Calu3 (cell line): ENCODE data around the gene KRT33B. TPM values are rescaled to one million over a fixed set of nuclear protein-coding genes. Genes with fewer than 3 reads are reported as not detected.
A peak's percentile ranks its signal among the peaks of the same experiment; 100 is the strongest.

Experiments
- Bru-seq: library from RNA; stranded (reverse); fragments of 400-500 nt; gene quantifications from one replicate; lab custom pipeline; 2021; lab: Mats Ljungman, UMichigan
- BruChase-seq, 2 experiments: library from RNA; stranded (reverse); fragments of 400-500 nt; gene quantifications; one replicate each; lab custom pipeline; 2021; lab: Mats Ljungman, UMichigan
- BruUV-seq: library from RNA; stranded (reverse); fragments of 400-500 nt; replicated peaks from 2 replicates; lab custom pipeline; 2021; lab: Mats Ljungman, UMichigan
- CTCF ChIA-PET: fragments of 300-600 bp; sonication (Branson Sonifier 250); formaldehyde crosslinking; loops from one replicate; lab custom pipeline; 2022; ENCODE audit warnings: antibody characterized with exemption; lab: Charles Lee
- DNase-seq: peaks from one replicate; pipeline ENCODE4 v3.0.0; 2022
- H3K27ac Mint-ChIP-seq: one replicate; pipeline ENCODE4 v1.8.0; 2022; ENCODE audit warnings: mixed read lengths; ENCODE audit not compliant: unreplicated experiment
- H3K27me3 Mint-ChIP-seq: one replicate; pipeline ENCODE4 v1.8.0; 2022; ENCODE audit warnings: mixed read lengths; ENCODE audit not compliant: unreplicated experiment
- H3K36me3 Mint-ChIP-seq: one replicate; pipeline ENCODE4 v1.8.0; 2022; ENCODE audit warnings: mild to moderate bottlenecking, moderate library complexity, mixed read lengths; ENCODE audit not compliant: insufficient read depth, unreplicated experiment
- H3K4me1 Mint-ChIP-seq: one replicate; pipeline ENCODE4 v1.8.0; 2022; ENCODE audit warnings: mild to moderate bottlenecking, low read depth, mixed read lengths; ENCODE audit not compliant: unreplicated experiment
- H3K4me3 Mint-ChIP-seq: one replicate; pipeline ENCODE4 v1.8.0; 2022; ENCODE audit warnings: mild to moderate bottlenecking, low read depth, moderate library complexity, mixed read lengths; ENCODE audit not compliant: unreplicated experiment
- H3K9me3 Mint-ChIP-seq: one replicate; pipeline ENCODE4 v1.8.0; 2022; ENCODE audit warnings: low read depth, mixed read lengths; ENCODE audit not compliant: unreplicated experiment
- intact Hi-C: fragments of 100-400 bp; cut with micrococcal nuclease; formaldehyde crosslinking; loops from one replicate; pipeline ENCODE4 v1.10.0; 2022; ENCODE audit not compliant: unreplicated experiment
- long read RNA-seq: library from polyadenylated mRNA; stranded (forward); transcript quantifications from one replicate; pipeline ENCODE4 v2.0.0, GENCODE V29; 2022
- total RNA-seq: library from RNA; stranded (reverse); gene quantifications from 2 replicates; pipeline ENCODE4 v1.2.3, GENCODE V29; 2022
- TF ChIP-seq, protein P1 (sequence below): fragments of 200-600 bp; IDR thresholded peaks from one replicate; pipeline ENCODE4 v1.8.0; 2022; ENCODE audit warnings: antibody characterized with exemption; ENCODE audit not compliant: unreplicated experiment

KRT33B gene
- total RNA-seq (not detected in 2 replicates), Bru-seq, nascent RNA (percentile 6 among the genes with signal in this experiment), BruChase-seq, experiment 1, labeled RNA remaining after a 6-hour chase (not detected), BruChase-seq, experiment 2, labeled RNA remaining after a 2-hour chase (not detected)
- long read RNA-seq: 0 reads

DNA sequence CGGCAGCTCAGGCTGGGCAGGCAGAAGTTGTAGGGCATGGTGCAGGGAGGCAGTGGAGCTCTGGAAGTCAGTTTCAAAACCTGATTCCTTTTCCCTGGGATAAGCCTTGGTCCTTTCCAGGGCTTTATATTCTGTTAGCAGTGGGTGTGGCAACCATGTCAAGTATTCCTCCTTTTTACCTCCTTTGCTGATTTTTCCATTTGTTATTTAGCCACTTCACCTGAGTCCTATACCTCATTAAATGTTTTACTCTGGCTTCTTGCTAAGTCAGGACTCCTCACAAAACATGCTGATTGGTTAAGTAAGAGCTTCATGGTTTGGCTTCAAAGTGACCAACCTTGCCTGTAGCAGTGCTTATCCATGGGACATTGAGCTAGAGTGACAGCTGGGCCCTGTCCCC is at the start of gene KRT33B:
KRT33B (minus strand) TSS at position 101 of the 400 bp plus-strand sequence; CDS start at position 38, 63 bp downstream.
- Mint-ChIP-seq H3K9me3 (peaks cover 6% of the 10 kb centered on the region), H3K27ac (no peak within 1 kb of the TSS), H3K4me1 (no peaks in the 10 kb centered on the region), H3K36me3 (no peaks in the 10 kb centered on the region), H3K27me3 (no peaks in the 10 kb centered on the region), H3K4me3 (no peak within 1 kb of the TSS)
- intact Hi-C loops: no loop called here
- TF ChIP-seq, protein P1, sequence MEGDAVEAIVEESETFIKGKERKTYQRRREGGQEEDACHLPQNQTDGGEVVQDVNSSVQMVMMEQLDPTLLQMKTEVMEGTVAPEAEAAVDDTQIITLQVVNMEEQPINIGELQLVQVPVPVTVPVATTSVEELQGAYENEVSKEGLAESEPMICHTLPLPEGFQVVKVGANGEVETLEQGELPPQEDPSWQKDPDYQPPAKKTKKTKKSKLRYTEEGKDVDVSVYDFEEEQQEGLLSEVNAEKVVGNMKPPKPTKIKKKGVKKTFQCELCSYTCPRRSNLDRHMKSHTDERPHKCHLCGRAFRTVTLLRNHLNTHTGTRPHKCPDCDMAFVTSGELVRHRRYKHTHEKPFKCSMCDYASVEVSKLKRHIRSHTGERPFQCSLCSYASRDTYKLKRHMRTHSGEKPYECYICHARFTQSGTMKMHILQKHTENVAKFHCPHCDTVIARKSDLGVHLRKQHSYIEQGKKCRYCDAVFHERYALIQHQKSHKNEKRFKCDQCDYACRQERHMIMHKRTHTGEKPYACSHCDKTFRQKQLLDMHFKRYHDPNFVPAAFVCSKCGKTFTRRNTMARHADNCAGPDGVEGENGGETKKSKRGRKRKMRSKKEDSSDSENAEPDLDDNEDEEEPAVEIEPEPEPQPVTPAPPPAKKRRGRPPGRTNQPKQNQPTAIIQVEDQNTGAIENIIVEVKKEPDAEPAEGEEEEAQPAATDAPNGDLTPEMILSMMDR: no peak
- CTCF ChIA-PET: interaction anchor here (1.0 to 1.1 kb wide), 2 partner anchors 9 to 20 kb away, joined by 3 to 5 read pairs; no protein-coding TSS in a partner anchor
- no peak for DNase-seq
- no TSS peak for BruUV-seq

DNA sequence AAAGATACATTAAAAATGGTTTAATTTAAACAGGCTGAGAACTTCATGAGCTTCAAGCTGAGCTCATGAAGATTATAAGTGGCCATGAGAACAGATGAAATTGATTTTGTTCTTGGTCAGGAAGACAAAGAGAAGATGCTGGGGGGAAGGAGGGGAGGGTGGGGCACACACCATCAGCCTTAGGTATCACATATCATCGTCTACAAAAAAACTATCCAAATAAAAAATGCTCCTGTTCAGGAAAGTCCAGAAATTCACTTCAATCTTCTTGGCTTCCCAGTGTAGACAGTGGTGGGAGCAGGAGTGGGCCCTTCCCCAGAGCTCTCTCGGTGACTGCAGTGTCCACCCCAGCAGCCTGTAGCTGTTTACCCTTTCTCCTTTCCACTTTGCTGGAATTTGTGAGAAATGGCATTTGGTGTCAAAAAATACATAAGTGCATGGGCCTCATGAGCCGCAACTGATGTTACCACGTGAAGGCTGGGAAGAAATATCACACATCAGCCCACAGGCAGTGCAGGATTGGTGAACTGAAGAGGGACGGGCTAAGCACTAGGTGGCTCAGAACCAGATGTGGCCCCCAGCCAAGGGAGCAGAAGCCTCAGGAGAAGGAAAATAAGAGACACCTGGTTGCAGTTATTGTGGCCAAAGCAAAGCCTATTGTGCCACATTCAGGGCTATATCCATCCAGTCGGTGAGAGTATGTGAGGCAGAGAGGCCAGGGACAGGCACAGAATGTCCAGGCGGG is 48.7 kb upstream of the KRT33B start:
- DNase-seq: no peak
- peak overlapping the region; percentile 84 for H3K27ac Mint-ChIP-seq
- BruUV-seq: no TSS peak
- CTCF ChIA-PET: interaction anchor here (0.5 to 2.4 kb wide), 28 partner anchors 10 to 1707 kb away, joined by 3 to 38 read pairs (median 4); partner anchors contain the start of gene BRCA1
- H3K27me3 Mint-ChIP-seq: no peaks in the 10 kb centered on the region
- peak overlapping the region; percentile 29 for H3K4me3 Mint-ChIP-seq
- TF ChIP-seq, protein P1: no peak
- H3K36me3 Mint-ChIP-seq: peaks cover 10% of the 10 kb centered on the region
- H3K9me3 Mint-ChIP-seq: no peaks in the 10 kb centered on the region
- peaks cover 67% of the 10 kb centered on the region for H3K4me1 Mint-ChIP-seq
- intact Hi-C loops: loop anchor here (5.0 to 10.0 kb wide), 3 partner anchors 77 to 247 kb away; no protein-coding TSS in a partner anchor

DNA sequence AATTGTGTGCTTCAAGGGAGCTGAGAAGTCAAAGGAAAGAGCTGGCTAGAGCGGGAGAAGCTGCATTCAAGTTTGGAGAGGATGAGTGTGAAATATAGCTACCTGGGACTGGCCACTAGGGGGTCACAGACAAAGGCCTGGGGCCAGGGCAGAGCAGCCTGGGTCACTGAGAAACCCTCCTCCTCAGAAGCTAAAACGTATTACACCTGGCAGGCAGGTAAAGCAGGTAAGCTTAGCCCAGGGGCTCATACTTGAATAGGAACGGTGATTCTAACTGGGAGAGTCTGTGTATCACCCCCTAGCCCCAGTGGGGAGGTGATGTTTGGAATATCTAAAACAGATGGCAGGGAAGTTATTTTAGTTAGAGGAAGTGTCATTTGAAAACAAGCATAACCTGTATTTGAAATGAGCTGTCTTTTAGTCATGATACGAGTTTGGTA is 48.0 kb upstream of the KRT33B start:
- DNase-seq: peak; percentile 72
- peaks cover 72% of the 10 kb centered on the region for H3K4me1 Mint-ChIP-seq
- peaks cover 10% of the 10 kb centered on the region for H3K36me3 Mint-ChIP-seq
- H3K9me3 Mint-ChIP-seq: no peaks in the 10 kb centered on the region
- CTCF ChIA-PET: interaction anchor here (0.5 to 2.4 kb wide), 28 partner anchors 10 to 1708 kb away, joined by 3 to 38 read pairs (median 4); partner anchors contain the start of gene BRCA1
- intact Hi-C loops: loop anchor here (5.0 to 10.0 kb wide), 3 partner anchors 77 to 247 kb away; no protein-coding TSS in a partner anchor
- TF ChIP-seq, protein P1: peak; percentile 91
- H3K27me3 Mint-ChIP-seq: no peaks in the 10 kb centered on the region
- H3K27ac Mint-ChIP-seq: peak overlapping the region; percentile 84
- peak overlapping the region; percentile 29 for H3K4me3 Mint-ChIP-seq
- BruUV-seq: no TSS peak

DNA sequence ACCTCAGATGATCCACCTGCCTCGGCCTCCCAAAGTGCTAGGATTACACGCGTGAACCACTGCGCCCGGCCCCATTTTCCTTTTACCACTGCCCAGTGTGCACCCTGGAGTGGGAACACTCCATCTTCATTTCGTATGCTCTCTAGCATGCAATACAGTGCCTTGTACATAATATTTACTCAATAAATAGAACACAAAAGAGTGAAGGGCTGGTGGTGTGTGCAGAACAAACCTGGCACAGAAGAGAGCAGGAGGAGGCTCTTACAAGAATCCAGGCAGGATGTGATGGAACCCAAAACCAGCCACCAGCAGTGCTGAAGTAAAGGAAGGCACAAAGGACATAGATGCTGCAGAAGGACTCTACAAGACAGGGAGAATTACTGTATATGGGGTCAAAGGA is 47.5 kb upstream of the KRT33B start:
- intact Hi-C loops: loop anchor here (5.0 to 10.0 kb wide), 3 partner anchors 78 to 248 kb away; no protein-coding TSS in a partner anchor
- Mint-ChIP-seq H3K4me1 (peaks cover 72% of the 10 kb centered on the region), H3K36me3 (peaks cover 10% of the 10 kb centered on the region), H3K4me3 (peak overlapping the region; percentile 29), H3K27ac (peak overlapping the region; percentile 84), H3K9me3 (no peaks in the 10 kb centered on the region), H3K27me3 (no peaks in the 10 kb centered on the region)
- no peak for DNase-seq
- TF ChIP-seq, protein P1: no peak
- CTCF ChIA-PET: interaction anchor here (0.9 to 2.4 kb wide), 17 partner anchors 9 to 509 kb away, joined by 3 to 38 read pairs (median 6); no protein-coding TSS in a partner anchor
- no TSS peak for BruUV-seq
